KOPT-K1 (cell line): ENCODE measurements around the gene GSTO2.

ENCODE experiments used
- H3K27ac ChIP-seq: fragments of 200-600 bp; sonication (generic); 2 replicates; pipeline ENCODE4 v1.5.1; 2016; ENCODE audit warnings: antibody characterized with exemption, mild to moderate bottlenecking, low read depth, low read length; ENCODE audit not compliant: poor library complexity, severe bottlenecking
- H3K36me3 ChIP-seq: fragments of 200-600 bp; sonication (generic); 2 replicates; pipeline ENCODE4 v1.5.1; 2017; ENCODE audit warnings: antibody characterized with exemption, mild to moderate bottlenecking, low read length, moderate library complexity; ENCODE audit not compliant: insufficient read depth
- H3K9me3 ChIP-seq: fragments of 200-600 bp; sonication (generic); 2 replicates; pipeline ENCODE4 v1.5.1; 2017; ENCODE audit warnings: antibody characterized with exemption, low read length, mild to moderate bottlenecking; ENCODE audit not compliant: insufficient read depth, poor library complexity, severe bottlenecking

GSTO2 gene

DNA sequence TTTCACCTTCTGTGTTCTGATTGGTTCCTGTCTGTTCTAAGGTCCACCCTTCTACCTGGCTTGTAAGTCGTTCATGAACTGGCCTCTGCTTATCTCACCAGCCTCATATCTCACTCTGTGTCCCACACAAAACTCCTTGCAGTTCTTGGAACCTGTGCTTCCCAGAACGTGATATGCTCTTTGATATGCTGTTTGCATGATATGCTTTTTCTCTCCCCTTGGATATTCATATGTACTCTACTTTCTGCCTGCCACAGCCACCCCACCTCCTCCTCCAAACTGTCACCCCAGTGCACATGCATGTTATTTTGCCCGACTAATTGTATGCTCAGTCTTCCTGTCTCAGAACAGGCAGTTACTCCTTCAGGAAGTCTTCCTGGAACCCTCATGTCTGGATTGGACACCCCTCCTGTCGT is 71.1 kb downstream of the GSTO2 start:
- Histone ChIP-seq H3K36me3 (no peaks in the 10 kb centered on the region), H3K27ac (no peak overlapping the region), H3K9me3 (no peaks in the 10 kb centered on the region)

DNA sequence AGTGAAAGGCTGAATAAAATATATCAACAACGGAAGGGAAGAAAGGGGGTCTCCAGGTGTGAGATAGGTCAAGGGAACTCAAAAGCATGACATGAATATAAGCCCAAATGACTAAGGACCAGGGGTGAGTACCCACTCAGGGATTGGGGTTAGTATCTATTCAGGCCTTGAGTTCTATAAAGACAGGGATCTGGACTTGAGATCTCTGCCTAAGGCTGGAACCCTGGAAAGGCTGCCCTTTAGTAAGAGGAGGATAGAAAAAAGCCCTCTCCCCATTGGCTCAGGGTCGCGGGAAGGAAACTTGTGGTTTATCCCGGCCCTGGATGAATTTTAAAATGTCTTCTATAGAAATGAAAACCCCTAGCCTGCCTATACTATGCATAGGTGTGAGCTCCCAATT is 71.7 kb downstream of the GSTO2 start:
- Histone ChIP-seq H3K27ac (no peak overlapping the region), H3K9me3 (no peaks in the 10 kb centered on the region), H3K36me3 (no peaks in the 10 kb centered on the region)

DNA sequence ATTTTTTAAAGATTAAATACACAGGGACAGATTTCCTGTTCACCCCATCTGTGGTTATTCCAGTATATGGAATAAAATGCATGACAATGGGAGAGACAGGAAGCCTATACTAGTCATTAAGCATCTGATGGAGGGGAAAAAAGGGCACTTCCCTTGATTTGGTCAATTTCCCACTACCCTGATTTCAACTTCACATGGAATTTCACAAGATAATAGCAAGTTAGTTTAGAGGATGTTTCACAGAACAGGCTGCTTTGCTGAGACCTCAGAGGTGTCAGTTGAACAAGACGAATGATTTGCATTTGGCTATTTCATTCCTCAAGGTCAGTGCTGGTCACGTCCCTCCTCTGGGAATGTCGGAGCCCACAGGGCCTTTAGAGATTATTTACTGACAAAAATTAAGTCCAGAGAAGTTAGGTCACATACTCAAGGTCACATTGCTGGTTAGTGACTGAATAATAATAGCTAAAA is 74.0 kb downstream of the GSTO2 start:
- no peaks in the 10 kb centered on the region for H3K36me3 ChIP-seq
- no peaks in the 10 kb centered on the region for H3K9me3 ChIP-seq
- no peak overlapping the region for H3K27ac ChIP-seq

DNA sequence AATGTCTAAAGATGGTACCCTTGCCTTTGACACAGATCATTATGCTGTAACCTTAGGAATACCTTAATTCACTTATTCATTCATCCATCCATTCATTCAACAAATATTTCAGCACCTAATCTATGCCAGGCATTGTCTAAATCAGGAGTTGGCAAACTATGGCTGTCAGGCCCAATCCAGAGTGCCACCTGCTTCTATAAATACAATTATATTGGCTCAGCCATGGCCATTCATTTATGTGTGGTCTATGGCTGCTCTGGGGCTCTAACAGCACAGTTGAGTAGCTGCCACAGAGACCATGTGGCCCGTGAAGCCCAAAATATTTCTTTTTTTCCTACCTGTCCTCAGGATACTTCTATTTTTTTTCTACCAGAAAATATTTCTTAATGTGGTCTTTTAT is 75.2 kb downstream of the GSTO2 start:
- no peaks in the 10 kb centered on the region for H3K9me3 ChIP-seq

DNA sequence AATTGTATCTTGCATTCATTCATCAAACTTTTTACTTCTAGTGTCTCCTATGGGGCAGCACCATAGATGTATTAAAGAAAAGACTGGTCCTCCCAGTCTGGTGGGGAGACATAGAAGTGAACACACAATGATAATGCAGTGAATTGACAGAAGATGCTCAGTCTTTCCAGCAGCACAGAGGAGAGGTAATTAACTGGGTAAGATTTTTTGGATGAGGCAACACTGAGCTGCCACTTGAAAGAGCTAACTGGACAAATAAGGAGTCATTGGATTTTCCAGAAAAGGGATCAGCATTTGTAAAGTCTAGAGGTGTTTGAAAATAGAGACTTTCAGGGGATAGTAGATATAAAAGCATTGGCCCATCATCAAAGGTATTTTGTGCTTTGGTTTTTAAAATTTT is 76.5 kb downstream of the GSTO2 start:
- Histone ChIP-seq H3K36me3 (no peaks in the 10 kb centered on the region), H3K9me3 (no peaks in the 10 kb centered on the region), H3K27ac (no peak overlapping the region)

More for the DNA sequence above, 75.2 kb downstream of the GSTO2 start:
- Histone ChIP-seq H3K27ac (no peak overlapping the region), H3K36me3 (no peaks in the 10 kb centered on the region)

DNA sequence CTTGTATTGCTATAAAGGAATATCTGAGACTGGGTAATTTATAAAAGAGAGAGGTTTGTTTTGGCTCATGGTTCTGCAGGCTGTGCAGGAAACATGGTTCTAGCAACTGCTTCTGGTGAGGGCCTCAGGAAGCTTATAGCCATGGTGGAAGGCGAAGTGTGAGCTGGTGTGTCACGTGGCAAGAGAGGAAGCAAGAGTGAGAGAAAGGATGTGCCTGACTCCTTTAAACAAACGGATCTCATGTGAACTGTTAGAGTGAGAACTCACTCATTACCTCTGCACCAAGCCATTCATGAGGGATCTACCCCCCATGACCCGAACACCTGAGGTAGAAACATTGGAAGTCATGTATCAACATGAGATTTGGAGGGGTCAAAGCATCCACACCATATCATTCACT is 77.0 kb downstream of the GSTO2 start:
- Histone ChIP-seq H3K27ac (no peak overlapping the region), H3K9me3 (no peaks in the 10 kb centered on the region), H3K36me3 (no peaks in the 10 kb centered on the region)

DNA sequence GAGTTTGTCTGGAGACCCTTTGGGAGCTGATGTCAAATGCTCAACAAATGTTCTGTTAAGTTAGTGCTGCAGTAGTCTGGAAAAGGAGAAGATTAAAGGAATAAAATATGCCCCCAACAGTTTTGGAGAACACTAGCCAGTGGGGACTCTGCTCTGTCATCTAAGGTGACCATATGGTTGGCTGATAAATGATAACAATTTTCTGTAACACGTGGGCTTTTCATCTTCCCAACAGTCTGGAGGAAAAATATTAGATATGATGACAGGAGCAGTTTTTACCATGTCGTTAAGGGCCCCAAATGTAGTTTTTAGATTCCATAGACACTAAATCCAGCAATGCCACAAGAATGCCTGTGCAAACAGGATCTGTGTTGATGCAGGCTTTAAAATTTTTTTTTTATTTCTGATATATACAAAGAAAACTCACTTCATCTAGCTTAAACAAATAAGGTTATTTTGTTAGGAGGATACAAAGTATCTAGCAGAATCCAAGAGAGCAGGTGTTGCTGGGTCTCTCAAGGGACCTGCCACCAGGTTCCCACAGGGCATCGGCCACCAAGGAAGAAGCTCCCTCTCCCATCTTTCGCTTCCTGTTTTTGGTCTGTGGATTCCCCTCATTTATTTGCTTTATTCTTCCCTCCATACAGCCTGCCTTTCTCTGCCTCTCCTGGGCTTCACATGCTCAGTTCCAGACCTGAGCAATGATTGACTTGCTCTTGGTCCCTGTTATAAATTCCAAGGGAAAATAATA is 78.5 kb downstream of the GSTO2 start:
- Histone ChIP-seq H3K36me3 (no peaks in the 10 kb centered on the region), H3K27ac (no peak overlapping the region), H3K9me3 (no peaks in the 10 kb centered on the region)

DNA sequence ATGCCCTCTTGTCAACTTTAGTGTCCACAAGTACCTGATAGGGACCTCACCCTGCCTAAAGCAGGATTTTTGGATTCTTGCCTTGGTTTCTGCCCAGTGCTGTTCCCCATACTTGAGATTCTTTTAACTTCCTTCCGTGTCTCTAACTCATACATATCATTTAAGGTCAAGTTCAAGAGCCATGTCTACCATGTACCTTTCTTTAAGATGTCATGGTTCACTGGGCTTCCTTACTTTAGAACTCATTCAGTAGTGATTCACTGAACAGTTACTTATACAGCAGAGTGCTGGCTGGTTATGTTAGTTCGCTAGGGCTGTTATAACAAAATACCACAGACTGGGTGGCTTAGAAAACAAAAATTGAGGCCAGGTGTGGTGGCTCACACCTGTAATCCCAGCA is 79.6 kb downstream of the GSTO2 start:
- H3K36me3 ChIP-seq = no peaks in the 10 kb centered on the region
- H3K9me3 ChIP-seq = no peaks in the 10 kb centered on the region
- H3K27ac ChIP-seq = no peak overlapping the region

DNA sequence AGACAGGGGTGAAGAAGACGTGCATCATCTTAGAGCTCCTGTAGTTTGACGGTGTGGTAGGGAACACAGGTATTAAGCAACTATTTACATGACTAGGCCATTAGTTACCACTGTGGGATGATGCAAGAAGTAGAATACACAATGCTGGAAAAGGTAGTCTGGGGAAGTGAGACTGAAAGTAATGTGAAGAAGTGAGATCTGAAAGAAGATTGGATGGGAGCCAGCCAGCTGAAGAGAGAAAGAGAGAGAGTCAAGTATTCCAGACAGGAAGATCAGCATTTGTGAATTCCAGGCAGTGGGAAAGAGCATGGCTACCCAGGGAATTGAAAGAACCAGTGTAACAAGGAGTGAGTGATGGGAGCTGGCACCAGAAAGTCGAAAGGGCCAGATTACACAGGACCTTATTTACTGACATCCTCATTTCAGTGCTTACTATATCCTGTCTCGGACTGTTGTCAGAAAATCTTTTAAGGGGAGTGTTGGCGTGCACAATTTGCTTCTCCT is 80.7 kb downstream of the GSTO2 start:
- no peaks in the 10 kb centered on the region for H3K36me3 ChIP-seq
- no peaks in the 10 kb centered on the region for H3K9me3 ChIP-seq
- no peak overlapping the region for H3K27ac ChIP-seq

DNA sequence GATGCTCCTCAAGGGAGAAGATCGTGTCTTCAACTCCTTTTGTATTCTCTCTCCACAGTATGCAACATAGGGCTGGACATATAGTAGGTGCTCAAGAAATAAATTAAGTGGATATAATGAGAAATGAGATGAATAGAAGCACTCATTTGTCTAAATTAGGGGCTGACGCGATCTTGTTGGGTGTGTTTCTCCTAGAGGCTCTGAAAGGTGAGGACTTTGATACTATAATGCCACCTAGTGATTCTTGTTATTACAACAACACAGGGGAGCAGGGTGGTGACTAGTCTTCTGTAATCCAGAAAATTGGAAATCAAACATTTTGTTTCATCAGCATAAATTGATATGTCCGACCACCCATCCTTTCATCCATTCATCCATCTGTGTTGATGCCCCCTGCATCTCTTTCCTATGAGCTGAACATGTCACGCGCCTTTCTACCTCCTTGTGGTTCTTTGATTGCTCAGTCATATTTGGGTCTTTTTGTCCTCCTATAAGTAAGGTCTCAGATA is 81.2 kb downstream of the GSTO2 start:
- Histone ChIP-seq H3K36me3 (no peaks in the 10 kb centered on the region), H3K27ac (no peak overlapping the region), H3K9me3 (no peaks in the 10 kb centered on the region)

DNA sequence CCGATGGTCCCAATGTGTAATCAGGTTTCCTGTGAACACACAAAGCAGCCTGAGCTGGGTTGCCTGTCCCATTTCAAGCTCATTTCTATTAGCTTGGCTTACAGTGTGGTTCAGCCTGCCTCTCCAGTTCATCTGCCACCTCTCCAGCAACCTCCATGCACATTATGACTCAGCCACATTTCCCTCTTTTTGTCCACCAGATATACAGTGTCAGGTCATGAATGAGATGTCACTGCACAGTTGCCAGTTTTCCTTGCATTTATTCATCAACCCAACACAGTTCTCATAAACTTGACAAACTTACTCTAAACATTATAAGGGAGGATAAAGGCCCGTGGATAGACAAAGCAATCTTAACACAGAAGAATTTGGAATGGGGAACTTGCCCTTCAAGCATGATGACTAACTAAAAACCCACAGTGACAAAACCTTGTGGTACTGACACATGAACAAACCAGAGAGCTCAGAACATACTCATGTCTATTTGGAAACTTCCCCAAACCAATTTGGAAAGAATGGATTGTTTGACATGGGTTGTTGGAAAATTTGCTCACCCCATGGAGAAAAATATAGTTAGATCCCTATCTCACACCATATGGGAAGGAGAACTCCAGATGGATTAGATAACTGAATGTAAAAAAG is 82.2 kb downstream of the GSTO2 start:
- Histone ChIP-seq H3K9me3 (no peaks in the 10 kb centered on the region), H3K27ac (no peak overlapping the region)

DNA sequence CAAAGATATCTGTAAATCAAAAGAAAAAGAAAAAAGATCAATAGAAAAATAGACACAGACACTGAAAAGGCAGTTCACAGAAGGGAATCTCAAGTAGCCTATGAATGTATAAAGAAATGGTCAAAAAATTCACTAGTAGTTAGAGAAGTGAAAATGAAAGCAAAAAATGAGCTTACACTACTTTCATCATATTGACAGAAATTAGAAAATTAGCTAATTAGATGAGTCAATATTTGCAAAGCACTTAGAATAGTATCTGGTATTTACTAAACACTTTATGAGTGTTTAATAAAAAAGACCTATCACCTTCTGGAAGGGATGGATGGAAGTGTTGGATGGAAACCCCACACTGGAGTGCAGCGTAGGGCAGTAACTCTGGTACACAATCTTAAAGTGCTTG is 82.9 kb downstream of the GSTO2 start:
- Histone ChIP-seq H3K27ac (no peak overlapping the region), H3K36me3 (no peaks in the 10 kb centered on the region), H3K9me3 (no peaks in the 10 kb centered on the region)

More for the DNA sequence above, 82.2 kb downstream of the GSTO2 start:
- no peaks in the 10 kb centered on the region for H3K36me3 ChIP-seq

DNA sequence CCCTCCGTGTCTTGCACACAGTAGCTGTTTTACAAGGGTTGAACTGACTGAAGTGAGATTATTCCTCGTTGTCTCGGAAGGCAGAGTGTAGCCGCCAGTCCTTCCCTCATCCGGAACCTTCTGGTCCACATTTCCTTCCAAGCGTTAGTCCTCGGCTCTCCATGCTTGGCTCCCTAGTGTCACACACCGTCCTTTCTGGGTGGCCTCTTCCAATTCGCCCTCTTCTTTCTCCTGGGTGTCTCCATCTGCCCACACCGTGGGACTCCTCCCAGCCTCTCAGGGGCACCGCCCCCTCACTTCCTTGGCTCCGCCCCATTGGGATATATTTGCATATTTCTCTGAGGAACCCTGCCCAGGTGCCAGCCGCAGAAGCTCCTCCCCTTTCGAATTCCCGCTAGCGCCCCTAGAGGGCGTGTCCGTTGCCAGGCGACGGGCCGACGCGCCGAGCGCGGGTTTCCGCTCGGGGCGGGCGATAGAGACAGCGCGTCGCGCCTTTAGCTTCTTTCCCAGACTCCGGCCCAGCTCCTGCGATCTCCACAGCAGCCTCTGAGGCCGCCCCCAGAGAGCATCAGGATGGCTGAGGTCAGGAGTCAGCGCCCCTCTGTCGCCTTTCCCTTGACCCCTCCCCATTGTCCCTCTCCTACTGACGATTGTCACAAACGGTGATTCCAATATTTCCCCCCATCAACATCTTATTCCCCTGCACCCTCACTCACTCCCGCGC is 84.5 kb downstream of the GSTO2 start, which contains the start of gene CFAP58:
TSS of gene CFAP58 (plus strand) at position 509 of the 724 bp plus-strand sequence. CDS start at position 574, 65 bp downstream.
- H3K9me3 ChIP-seq = no peaks in the 10 kb centered on the region
- no peaks in the 10 kb centered on the region for H3K36me3 ChIP-seq
- no peak within 1 kb of the TSS for H3K27ac ChIP-seq
